ENCODE results near the gene EFCAB12.
"Not testable (repeated sequence)": the region's sequence is repeated elsewhere in the genome, so short reads cannot be mapped to it uniquely, and the experiment has no call there.

The EFCAB12 gene

DNA sequence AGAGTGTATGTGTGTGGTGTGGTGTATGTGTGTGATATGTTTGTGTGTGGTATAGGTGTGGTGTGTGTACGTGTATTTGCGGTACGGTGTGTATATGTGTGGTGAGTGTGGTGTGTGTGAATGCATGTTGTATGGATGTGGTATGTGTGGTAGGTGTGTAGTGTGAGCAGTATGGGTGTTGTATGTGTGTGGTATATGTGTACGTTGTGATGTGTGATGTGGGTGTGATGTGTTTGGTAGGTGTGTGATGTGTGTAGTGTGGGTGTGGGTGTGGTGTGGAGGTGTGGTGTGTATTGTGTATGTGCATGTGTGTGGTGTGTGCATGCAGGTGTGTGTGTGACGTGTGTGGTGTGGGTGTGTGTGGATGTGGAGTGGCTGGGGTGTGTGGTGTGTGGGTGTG lies 58.7 kb downstream of the EFCAB12 start:
- no peak for DNase-seq (ENCODE audit: low read depth in 3 of 3)

DNA sequence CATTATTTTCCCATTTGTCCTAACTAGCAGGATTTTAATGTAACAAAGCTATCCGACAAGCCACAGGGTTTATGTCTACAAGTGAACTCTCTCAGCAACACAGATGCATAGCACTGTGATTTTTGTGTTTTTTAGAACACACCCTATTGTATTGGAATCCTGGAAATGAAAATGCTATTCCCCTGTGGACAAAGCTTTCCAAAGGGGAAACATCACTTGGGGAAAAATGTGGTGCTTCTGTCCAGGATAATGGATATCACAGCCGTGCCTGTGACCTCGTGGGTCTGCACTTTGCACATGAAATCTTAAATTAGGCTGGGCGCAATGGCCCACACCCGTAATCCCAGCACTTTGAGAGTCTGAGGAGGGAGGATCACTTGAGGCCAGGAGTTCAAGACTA lies 60.6 kb downstream of the EFCAB12 start:
- no peak for DNase-seq (ENCODE audit: low read depth in 3 of 3)

DNA sequence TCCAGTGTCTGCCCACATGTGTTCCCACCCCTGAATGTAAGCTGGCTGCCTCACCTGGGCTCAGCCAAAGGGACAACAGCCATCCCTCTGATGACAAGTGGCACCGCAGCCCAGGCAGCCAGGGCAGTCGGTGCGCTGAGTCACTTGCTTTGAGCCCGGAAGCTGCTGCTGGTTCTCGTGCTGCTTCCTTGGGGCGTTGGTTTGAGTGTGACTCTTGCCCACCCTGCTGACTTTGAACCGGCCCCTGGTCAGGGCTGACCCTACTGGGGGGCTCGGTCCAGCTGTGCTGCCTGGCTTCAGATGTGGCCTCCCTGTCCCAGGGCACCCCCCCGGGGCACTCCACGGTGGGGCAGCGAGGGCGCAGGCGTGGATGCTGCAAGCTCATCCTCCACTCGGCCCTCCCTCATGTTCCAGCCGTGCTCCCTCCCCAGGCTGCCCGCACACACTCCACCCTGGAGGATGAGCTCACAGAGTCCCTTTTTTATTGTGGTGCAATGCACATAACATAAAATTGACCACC lies 62.1 kb downstream of the EFCAB12 start:
- DNase-seq (ENCODE audit: low read depth in 3 of 3), result no peak

DNA sequence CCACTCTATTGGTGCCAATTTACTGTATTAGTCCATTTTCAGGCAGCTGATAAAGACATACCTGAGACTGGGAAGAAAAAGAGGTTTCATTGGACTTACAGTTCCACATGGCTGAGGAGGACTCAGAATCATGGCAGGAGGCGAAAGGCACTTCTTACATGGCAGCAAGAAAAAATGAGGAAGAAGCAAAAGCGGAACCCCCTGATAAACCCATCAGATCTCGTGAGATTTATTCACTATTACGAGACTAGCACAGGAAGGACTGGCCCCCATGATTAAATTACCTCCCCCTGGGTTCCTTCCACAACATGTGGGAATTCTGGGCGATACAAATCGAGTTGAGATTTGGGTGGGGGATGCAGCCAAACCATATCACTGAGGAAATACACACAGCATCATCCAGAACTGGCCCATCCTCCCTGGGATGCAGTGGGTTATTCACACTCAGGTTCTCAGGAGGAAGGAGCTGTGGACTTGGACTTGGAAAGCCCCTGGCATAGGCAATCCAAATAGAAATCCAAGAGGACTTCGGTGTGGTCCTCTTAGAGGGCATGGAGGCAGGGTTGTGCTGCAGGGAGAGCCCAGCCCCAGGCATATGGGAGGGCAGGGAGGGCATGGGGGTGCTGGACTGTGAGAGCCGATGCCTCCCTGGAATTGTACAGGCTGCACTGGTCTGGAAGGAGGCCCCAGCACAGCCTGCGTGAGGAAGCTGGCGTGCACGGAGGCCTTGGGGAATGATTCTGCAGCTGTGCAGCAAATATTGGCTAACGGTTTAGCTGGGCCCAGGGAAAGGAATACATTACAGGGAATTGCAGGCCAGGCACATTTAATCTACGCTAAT lies 62.9 kb downstream of the EFCAB12 start:
- DNase-seq (ENCODE audit: low read depth in 3 of 3), result no peak

DNA sequence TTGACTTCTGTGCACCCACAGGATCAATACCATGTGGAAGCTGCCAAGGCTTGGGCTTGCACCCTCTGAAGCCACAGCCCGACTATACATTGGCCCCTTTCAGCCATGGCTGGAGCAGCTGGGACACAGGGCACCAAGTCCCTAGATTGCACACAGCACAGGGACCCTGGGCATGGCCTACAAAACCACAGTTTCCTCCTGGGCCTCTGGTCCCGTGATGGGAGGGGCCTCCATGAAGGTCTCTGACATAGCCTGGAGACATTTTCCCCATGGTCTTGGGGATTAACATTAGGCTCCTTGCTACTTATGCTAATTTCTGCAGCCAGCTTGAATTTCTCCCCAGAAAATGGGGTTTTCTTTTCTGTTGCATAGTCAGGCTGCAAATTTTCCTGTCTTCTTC lies 63.6 kb downstream of the EFCAB12 start:
- DNase-seq (ENCODE audit: low read depth in 3 of 3), result not testable (repeated sequence)

DNA sequence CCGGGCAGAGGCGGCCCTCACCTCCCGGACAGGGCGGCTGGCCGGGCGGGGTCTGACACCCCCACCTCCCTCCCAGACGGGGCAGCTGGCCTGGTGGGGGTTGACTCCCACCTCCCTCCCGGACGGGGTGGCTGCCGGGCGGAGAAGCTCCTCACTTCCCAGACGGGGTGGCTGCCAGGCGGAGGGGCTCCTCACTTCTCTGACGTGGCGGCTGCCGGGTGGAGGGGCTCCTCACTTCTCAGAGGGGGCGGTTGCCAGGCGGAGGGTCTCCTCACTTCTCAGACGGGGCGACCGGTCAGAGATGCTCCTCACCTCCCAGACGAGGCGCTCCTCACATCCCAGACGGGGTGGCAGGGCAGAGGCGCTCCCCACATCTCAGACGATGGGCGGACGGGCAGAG lies 65.1 kb downstream of the EFCAB12 start:
- DNase-seq (ENCODE audit: low read depth in 3 of 3), result not testable (repeated sequence)

DNA sequence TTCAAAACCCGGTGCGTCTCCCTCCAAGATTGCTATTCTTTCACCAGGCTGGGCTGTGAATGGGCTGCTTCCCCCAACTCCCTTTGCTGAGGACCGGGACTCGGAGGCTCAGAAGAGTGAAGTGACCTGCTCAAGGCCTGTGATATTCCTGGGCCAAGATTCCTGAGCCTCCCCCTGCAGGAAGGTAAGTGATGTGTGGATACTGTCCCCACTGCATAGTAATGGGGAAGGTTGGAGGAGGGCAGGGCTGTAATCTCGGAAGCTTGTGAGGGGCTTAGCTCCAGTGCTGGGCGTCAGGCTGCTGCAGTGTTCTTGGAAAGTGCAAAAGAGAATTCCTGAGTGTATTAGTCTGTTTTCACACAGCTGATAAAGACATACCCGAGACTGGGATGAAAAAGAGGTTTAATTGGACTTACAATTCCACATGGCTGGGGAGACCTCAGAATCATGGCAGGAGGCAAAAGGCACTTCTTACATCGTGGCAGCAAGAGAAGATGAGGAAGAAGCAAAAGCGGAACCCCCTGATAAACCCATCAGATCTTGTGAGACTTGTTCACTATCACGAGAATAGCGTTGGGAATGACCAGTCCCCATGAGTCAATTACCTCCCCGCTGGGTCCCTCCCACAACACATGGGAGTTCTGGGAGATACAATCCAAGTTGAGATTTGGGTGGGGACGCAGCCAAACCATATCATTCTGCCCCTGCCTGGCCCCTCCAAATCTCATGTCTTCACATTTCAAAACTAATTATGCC lies 67.6 kb downstream of the EFCAB12 start:
- no peak for DNase-seq (ENCODE audit: low read depth in 3 of 3)

DNA sequence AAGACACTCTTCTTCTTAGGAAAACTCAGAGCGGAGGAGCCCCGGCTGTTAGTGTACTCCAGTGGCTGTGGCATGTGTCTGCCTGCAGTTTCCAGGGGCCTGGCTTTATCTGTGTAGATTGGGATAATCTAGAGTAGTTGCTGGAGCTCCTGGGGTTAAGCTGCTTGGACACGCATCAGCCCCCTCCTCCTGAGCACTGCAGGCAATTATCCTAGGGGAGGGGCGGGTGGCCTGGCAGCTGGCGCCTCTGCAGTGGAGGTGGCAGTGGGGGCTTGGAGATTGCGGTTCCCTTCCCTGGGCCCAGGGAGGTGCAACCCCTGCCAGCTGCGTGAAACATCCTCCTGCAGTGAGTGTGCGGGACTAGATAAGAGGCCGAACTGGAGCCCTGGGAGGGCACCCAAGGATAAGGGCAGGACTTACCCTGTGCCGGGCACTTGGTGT lies 68.2 kb downstream of the EFCAB12 start:
- DNase-seq (ENCODE audit: low read depth in 3 of 3), result no peak

DNA sequence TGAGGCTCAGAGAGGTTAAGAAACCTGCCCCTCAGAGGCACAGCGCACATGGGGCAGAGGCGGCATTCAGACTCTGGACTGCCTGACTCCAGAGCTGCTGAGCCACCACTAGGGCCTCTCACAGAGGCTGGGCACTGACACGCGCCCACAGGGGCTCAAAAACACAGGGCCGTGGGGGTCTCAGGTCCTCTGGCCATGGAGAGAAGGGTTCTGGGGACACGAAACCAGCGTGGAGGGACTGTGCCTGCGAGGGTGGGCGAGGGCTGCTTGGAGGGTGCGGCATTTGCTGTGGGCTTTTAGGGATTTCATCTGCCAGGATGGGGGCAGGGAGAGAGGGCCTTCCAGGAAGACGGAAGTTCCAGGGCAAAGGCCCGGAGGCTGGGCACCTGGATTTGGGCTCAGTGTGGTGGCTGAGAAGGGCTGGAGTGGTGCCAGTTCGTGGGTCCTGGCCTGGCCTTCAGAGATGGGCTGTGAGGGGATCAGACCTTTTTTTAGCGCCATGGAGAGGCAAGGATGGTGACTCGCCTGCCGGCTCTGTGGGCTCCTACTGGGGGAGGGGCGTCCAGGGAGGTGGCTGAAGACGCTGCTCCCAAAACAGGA lies 69.6 kb downstream of the EFCAB12 start:
- no peak for DNase-seq (ENCODE audit: low read depth in 3 of 3)

DNA sequence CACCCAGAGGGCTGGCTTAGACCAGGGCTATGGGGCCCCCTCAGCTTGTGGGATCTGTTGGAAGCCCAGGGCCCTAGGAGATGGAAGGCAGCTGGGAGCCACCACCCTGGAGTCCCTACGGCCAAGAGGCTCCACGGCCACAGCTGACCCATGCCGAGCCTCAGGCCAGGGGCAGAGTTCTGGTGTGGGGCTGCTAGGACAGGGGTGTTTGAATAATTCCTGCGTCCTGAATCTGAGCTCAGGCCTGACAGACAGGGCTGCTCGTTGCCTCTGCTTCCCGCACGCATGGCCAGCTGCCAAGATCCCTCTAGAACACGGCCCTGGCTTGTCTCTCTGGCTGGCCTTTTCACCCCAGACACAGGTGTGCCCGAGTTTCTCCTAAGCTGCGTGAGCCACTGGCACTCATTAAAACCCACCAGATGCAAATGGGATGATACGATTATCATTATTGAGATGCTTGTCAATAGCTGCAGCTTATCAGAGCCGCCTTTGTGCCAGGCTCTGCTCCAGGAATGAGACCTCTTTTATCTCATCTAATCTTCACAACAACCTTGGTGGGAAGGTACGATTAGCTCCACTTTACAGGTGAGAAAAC lies 70.2 kb downstream of the EFCAB12 start:
- DNase-seq (ENCODE audit: low read depth in 3 of 3), result no peak

DNA sequence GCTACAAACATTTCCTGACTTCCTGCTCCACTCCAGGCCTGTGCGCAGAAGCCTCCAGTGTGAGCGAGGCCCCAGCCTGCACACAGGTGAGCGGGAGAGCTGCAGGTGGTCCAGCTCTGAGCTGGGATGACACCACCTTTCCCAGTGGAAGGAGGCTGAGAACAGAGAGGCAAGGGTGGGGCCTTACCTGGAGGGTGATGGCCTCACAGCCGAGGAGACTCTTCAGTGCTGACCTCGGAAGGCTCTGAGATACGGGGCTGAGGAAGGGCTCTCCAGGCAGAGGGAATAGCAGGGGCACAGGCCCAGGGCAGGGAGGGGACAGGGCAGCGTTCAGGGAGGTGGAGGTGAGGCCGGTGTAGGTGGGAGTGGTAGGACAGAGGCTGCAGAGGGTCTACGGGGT lies 70.8 kb downstream of the EFCAB12 start:
- DNase-seq (ENCODE audit: low read depth in 3 of 3), result no peak

DNA sequence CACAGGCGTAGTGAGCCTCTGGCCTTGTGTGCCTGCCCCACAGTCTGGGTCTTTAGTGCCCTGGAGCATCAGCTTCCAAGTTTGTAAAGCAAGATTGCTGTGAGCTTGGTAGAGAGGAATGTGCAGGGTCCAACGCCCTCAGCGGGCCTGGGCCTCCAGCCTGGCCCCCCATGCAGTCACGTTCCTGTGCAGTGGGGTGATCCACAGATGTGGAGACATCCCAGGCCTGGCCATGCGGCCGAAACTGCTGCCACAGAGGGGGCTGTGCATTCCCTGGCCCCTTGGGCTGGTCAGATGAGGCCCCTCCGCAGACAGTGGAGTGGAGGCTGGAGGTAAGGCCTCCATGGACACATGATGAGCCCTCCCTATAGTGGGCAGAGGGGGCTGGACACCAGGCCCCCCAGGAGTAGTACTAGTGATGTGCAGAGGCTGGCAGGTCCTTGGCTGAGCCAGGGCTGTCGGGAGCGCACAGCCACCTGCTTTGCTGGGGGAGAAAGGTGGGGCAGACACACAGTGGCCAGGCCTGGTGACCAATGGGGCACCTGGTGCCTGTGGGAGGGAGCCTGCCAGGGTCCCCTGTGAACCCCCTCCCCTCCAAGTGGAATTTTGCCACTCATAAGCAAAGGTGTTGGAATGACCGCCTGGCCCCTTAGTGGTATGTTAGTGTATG lies 71.5 kb downstream of the EFCAB12 start:
- no peak for DNase-seq (ENCODE audit: low read depth in 3 of 3)

DNA sequence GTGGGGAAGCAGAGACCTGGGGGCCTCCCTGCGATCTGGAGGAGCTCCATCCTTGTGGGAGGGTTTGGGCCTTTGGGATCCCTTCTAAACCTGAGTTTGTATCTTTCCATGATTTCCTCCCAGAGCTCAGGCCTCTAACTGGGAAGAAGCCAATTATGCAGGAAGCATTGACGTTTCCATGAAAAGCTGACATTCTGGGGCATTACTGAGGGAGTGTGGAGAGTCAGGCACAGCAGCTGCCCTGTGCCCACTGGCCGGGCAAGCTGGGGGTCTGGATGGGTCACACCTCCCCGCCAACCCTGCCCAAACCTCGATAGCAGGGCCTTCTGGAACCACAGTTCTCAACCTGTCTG lies 74.9 kb downstream of the EFCAB12 start:
- no peak for DNase-seq (ENCODE audit: low read depth in 3 of 3)

DNA sequence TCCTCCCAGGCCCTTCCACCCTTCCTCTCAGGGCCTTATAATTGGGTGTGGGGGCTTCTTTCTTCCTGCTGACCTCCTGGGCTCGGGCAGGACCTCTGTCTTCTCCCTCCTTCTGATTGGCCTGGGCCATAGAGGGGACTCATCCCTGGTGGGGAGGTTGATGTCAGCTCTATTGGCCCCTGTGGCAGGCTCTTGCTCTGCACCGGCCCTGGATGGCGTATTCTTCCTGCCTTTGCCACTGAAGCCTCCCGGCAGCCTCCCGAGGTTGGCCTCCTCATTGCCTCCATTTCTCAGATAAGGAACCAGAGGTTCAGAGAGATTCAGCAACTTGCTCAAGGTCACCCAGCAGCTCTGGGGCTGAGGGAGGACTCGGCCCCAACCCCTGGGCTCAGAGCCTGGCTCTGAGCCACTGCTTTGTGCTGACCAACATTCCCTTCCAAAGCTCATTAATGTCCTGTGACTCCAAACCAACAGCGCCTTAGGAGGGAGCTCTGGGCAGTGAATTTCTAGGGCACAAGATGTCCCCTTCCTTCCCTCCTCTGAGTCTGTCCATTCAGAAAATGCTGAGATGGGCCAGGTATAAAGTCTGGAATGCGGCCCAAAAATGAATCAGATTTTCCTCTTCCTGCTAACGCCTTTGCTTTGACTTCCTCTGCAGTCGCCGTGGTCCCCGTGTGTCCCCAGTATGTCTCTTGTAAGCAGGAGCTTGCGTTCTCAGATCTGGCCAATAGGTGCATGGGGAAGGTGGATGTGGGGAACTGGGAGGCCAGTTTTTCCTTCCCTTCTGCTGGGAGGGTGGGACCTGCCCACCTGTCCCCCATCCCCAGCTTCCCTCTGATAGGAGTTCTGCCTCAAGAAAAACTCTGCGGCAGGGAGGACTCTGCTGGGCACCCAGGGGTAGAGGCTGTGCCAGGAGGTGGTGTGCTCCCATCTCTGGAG lies 75.5 kb downstream of the EFCAB12 start:
- DNase-seq (ENCODE audit: low read depth in 3 of 3), result no peak

DNA sequence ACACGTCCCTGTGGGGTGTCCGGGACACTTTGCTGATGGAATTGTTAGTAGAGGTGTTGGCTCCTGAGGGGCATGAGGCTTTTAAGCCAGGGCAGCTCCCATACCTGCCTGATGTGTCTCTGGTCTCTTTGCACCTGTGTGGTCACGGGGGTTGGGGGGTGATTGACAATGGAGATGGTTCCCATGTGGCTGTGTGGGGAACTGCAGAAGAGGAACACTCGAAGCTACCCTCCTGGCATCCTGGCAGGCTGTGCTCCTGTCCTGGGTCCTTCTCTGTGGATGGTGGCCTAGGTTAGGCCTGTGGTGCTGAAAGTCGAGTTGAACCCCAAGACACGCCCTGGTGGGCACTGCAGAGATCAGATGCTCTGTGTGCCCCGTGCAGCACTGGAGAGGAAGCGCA lies 76.4 kb downstream of the EFCAB12 start:
- no peak for DNase-seq (ENCODE audit: low read depth in 3 of 3)
